RPMI7951 (cell line): ENCODE data around the gene WASF2. TPM values are rescaled to one million over a fixed set of nuclear protein-coding genes. Genes with fewer than 3 reads are reported as not detected.
"Not testable (repeated sequence)": the region's sequence is repeated elsewhere in the genome, so short reads cannot be mapped to it uniquely, and the experiment has no call there.

Source experiments
- DNase-seq: peaks from one replicate; pipeline ENCODE4 v3.0.0-alpha.2; 2012; ENCODE audit warnings: low read depth
- total RNA-seq: library from RNA; depleted of rRNA; stranded (reverse); fragments of >200 nt; shearing (Covaris generic); gene quantifications from 2 replicates; pipeline ENCODE4 v1.2.3, GENCODE V29; 2014

The WASF2 gene
- total RNA-seq, 1 experiment from 2014 or later, result 15.1 TPM

DNA sequence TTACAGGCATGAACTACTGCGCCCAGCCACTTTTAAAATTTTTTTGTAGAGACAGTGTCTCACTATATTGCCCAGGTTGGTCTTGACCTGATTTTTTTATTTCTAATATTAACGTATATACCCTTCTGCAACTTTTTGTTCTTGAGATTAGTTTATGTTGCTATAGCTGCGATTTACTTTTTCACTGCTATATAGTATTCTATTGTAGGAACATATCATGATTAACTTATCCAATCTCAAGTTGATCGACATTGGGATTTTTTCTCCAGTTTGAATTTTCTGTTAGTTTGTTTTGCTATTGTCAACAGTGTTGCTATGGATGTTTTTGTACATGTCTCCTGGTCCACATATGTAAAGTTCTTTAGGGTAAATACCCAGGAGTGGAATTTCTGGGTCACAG, 35.4 kb downstream of the WASF2 start:
- DNase-seq, result no peak

DNA sequence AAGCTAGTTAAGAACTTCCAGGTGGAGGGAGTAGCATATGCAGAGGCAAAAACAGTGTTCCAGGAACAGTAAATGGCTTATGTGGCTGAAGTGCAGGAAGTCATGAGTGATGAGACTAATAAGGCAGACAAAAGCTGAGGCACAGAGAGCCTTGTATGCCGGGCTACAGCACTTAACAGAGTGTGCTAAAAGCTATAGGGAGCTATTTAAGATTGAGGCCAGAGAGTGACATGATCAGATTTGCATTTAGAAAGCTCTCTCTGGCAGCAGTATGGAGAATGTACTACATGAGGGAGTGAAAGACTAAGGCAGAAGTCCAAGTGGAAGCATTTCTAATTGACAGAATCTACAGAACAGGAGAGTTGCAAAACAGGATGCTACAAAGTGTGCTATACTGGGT, 38.6 kb downstream of the WASF2 start:
- no peak for DNase-seq

DNA sequence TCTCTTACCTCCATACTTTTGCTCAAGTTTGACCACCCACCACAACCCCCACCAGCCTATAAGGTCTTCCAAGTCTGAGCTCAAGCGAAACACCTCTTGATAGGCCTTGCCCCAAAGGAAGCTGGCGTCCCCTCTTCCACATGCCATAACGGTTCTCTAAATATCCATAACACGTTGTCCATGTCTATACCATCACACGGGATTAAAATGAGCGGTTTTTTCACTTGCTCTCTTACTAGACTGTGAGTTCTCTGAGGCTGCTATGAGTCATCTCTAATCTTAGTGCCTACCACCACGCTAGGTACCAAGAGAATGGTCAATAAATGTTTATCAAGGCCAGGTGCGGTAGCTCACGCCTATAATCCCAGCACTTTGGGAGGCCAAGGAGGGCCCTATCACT, 41.0 kb downstream of the WASF2 start:
- no peak for DNase-seq

DNA sequence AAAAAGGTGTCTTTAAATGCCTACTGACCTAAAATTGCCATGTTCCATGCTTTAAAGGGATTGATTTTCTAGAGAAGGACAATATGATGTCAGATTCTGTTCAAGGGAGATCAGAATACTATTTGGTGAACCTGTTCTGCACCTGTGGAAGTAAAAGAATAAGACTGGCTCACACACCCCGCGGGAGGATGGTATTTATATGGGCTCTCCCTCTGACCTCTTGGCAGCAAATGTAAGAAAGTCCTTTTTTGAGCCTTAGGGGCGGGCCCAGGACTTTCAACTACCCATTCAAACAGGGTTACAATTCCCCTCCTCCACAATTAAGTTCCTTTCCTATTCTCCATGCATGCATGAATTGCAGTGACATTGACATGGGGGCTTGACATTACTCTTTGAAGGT, 42.1 kb downstream of the WASF2 start:
- no peak for DNase-seq

DNA sequence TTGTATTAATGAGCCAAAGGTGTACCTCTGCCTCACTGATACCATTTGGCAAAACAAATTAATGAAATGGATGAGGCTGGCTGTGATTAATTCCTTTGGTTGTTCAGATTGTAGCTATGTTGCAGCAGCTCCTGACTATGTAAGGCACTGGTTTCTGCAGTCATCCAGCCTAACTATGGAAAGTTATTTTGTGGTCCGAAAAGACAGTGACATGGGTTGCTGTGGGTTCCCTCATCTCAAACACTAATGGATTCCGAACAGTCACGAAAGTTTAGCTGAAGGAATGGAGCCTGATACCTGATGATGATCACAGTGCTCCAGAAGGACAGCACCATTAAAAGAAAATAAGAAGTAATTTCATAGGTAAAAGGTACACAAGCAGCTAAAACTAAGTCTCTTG, 42.6 kb downstream of the WASF2 start:
- no peak for DNase-seq

DNA sequence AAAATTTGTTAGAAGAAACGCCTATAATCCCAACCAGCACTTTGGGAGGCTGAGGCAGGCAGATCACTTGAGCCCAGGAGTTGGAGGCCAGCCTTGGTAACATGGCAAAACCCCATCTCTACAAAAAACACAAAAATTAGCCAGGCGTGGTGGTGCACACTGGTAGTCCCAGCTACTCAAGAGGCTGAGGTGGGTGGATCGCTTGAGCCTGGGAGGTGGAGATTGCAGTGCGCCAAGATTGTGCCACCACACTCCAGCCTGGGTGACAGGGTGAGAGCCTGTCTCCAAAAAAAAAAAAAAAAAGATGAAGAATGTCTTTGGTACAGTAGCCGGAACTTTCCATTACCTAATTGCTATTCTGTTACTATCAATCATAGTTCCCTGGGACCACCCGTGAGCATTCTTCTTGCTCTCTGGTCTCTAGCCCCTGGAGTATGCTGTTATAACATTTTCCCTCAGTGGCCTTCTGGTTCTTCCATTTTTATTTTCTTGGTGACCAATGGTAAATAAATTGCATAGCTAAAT, 43.4 kb downstream of the WASF2 start:
- no peak for DNase-seq

DNA sequence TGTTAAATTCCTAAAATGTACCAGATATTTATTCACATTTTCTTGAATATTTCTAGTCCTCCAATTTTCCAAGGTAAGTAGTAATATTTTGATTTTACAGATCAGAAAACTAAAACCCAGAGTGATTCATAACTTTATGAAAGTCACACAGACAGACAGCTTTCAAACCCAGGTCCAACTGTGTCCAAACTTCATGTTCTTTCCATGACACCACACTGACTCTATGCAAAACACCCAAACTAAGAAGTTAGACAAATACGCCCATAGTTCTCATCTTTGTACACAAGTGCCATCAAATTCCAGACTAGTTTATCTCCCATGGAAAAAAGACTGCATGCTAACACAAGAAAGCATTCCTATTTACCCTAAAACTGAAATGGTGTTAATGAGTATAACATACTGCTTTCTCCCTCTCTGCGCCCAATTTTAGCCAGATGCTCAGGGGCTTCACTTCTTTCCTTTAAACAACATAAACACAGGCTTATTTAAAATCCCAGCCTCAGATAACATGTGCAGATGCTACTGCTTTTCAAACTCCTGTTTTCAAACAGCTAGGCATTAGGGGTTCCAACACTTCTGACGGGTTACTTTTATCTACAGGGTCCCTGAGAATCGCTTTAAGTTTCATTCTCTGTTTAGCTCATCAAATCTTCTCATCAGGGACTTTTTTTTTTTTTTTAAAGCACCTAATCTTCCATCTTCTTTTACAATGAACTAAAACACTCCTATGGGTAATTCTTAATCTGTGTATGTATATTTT, 44.6 kb downstream of the WASF2 start:
- no peak for DNase-seq

DNA sequence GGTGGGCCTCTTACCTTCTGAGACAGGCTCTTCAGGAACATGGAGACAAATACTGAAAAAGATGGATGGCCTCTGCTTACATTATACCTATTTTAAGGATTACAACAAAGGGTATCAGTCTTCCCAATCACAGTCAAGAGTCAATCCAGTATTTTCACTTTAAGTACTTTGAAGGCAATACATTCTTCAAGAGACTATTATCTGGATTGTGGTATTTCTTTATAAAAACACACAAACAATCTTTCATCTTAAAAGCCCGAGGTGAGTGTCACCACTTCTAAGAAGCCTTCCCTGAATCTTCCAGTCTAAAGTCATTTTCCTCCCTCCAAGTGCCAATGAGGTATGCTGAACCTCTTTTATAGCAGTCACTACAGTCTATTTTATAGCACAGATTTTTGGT, 45.3 kb downstream of the WASF2 start:
- DNase-seq, result no peak

DNA sequence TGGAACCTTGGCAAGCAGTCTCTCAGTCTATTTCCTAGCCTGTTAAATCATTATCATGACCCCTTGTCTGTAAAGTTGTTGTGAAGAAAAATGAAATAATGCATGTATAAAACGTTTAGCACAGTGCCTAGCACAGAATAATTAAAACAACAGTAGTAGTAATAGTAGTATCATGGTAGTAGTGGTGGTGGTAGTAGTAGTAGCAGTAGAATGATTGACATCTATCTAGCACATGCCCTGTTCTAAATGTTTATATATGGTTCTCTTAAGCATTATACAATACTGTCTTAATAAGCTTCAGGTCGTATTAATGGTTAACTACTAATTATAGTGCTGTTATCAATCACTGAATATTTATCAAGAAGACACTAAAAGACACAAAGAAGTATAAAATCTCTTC, 50.8 kb downstream of the WASF2 start:
- no peak for DNase-seq

DNA sequence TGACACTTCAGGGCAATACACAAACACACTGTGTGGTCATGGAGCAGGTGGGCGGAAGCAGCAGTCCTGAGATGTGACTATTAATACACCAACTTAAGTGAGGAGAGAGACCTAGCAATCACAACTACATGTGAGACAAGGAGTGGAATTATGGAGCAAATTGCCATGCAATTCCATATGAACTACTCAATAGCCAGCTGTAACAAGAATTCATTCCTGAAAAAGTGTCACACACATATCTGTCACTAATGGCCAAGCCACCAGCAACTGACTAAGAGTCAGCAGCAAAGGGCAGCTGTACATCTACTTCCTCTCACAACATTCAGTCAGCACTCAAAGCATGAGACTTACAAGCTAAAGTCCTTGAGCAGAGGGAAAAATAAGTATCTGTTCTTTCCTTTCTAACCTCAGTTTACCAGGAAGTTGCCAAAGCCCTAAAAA, 51.3 kb downstream of the WASF2 start:
- no peak for DNase-seq

DNA sequence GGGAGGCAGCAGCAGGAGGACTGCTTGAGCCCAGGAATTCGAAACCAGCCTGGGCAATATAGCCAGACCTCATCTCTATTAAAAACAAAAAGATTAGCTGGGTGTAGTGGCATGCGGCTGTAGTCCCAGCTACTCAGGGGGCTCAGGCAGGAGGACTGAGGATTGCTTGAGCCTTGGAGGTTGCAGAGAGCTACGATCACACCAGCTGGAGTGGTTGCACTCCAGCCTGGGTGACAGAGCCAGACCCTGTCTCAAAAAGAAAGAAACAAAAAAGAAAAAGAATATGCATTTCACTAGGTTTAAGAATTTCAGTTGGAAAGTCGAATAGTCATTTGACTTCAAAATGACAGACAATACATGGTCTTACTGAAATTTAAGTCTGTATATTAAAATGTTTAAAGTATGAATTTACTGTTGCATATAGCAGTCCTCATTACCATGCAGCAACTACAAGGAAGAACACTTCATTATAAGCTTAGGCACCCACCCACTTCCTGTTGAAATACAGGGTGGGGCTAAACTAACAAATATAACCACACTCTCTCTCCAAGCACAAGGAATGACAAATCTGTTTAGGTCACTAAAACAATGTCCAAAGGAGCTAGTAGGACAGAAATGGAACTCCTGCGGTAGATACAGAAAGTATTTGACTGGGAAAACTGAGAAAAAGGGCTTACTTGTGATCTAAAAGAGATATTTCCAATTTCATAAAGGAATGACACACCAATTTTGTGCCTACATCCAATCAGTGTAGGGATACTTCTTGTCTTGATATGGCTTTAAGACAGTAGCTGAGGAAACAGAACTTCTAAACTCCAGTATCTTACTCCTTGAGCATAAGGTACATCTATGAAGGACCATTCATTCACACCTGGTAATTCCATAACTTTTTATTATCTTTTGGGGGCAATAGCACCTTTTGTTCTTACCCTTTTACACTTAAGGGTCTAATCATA, 53.5 kb downstream of the WASF2 start:
- DNase-seq, result peak; percentile 73

DNA sequence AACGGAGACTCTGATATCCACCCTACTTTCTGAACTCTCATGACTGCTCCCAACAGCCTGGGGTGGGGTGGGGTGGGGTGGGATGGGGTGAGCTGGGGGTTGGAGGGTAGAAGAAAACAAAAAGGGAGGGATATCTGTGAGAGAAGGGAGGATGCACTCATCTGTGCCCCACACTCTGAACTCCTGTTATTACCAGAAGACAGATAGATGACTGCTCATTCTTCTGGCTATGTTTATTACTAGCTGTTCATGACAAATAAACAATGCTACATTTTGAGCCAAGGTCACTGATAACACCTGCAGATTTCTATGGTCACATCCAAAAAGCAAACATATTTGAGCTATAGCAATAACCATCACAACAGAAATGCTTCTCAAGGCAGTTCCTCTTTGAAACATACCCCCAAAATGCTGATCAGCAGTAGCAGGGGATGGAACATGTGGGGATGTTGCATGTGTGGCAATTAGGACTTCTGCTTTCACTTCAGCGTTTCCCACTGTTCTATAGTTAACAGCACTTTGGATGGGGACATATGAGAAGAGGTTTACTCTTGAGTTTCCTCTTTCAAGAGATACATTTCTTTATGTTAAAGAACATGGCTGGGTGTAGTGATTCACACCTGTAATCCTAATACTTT, 54.3 kb downstream of the WASF2 start:
- no peak for DNase-seq

DNA sequence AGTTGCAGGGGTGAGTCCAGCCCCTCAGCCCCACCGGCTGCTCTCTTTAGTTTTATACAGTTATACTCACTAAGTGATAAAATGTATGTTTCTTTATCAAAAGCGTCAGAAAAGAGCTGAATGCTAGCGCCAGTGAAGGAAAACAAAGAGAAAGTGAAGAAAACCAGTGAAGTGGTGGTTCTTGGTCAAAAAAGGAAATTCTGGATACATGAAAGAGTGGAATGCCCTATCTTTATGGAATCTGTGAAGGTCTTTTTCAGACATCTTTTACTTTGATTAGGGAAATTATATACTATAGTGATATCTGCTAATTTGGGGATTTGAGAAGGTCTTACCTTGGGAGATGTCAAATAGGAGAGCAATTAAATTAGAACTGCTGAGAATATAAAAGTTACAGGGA, 56.3 kb downstream of the WASF2 start:
- no peak for DNase-seq

DNA sequence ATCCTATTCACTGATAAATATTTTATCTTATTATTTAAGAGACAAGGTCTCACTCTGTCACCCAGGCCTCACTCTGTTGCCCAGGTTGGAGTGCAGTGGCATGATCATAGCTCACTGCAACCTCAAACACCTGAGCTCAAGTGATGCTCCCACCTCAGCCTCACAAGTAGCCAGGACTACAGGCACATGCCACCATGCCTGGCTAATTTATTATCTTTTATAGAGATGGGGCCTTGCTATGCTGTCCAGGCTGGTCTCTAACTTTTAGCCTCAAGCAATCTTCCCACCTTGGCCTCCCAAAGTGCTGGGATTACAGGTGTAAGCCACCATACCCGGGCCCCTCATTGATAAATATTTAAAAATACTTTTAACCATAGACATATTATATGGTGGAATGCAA, 57.2 kb downstream of the WASF2 start:
- not testable (repeated sequence) for DNase-seq

DNA sequence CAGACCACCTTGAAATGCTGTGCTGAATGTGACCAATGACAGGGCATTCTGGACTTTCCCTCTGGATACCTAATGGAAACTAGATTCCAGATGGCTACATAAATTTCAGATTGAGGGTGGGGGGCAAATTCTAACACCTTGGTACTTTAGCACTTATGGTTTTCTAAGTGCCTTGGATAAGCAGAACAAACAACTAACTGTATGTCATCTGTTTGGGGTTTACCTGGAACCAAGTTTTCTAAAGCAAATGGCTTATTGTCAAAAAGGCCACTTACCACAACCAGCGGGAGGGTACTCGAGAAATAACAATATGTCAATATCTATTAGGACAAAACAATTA, 58.4 kb downstream of the WASF2 start:
- no peak for DNase-seq

DNA sequence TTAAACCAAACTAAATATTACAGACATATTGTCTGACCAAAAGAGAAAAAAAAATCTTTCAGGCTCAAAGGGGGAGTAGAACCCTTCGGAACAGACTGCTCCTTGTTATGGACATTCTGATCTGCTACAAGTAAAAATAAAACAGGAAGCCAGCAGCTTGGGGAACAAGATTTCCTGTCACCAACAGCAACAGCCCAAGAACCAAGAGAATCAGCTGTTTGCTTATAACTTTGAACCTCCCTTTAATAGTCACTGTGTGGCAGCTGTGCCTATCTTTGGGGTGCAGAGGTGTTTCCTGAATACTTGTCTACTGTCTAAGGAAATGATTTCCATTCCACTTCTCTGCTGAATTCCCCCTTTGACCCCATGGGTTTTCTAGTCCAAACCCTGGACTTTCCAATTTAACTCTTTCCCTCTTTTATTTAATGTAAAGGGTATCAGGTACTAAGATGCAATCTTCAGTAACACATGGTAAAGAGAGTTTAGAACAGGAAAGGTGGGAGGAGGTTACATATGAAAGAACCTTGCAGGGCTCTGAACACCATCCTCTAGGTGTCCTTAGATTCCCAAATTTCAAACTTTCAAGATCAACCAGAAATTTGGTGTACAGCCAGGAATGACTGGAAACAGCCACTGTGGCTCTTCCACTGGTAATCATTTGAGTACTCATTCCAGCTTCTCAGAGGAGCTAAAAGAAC, 58.9 kb downstream of the WASF2 start:
- peak; percentile 29 for DNase-seq

DNA sequence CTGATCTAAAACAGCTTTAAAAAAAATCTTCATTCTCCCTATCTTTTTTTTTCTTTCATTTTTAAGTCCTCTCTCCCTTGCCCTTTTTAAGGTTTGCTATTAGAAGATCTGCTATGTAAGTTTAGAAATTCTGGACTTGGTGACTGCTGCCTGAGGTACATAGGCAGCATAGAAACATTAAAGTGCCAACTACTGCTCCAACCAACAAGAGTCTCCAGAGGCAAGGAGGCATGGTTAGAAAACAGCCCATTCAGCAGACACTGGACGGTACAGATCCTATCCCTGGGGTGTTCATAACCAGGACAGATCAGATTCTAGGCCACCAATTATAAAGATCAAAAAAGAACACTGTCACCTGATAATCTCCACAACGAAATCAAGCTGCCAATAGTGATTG, 60.9 kb downstream of the WASF2 start:
- DNase-seq, result no peak

DNA sequence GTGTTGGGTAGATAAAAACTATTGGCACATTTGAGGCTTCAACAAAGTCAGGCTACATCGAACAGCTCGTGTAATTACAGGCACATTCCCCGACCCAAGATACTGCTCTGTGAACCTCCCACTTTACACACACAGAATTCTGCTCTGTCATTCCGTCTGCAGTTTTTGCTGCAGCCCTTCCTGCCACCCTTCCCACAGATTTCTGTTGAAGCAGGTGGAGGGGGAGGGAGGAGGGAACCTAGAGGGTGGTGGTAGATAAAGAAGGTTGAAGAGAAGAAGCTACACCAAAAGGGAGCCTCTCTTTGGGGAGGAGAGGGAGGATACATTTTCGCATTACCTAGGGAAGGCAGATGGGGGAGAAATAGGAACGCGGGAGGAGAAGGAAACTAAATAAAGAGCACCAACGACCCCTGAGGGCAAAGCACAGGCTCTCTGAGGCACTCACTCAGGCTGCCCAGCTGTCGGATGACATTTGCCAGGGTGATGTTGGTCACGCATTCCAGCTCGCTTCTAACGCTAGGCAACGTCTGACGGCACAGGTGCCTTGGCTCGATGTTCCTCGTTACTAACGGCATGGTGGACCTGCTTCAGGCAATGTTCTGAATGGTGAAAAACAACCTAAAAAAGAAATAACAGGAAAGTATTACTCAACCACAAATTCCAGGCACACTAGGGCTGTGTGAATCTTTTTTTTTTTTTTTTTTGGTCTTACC, 61.5 kb downstream of the WASF2 start:
- peak; percentile 87 for DNase-seq

DNA sequence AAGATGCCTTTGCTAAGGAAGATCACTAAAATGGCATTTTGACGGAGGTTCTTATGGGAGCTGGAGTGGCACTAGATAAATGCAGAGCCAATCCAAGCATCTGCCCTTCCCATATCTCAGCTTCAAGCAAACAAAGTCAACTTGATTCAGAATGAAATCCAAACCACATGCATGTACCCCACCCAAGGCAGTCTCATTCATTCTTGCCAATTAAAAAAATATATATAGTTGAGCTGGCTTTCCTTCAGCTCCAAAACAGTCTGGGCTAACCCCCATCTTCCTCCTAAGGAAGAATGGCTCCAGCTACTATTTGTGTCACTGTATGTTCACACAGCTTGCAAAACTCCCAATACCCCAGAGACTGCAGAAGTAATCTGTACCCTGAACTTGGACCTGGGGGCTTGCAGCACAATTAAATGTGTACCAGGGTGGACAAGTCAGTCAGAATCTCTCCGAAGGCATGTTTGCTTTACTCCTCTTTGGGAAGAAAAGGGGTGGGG, 62.1 kb downstream of the WASF2 start:
- DNase-seq, result no peak

DNA sequence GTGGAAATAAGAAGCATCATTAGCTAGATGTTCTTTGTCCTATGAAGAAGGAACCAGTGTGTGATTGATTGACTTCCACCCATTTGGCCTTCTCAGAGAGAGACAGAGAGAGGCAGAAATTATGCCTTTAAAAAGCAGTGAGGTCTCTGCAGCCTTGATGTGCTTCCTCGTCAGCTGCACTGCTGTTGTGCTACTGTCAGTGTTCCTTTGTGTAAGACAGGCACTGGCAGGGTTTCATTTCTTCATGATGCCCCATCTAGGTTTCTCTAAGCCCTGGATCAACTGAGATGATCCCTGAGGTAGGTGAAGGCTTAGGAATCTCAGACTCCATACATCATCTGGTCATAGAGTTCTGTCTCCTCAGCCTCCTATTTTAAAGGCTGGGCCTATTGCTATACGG, 62.6 kb downstream of the WASF2 start:
- DNase-seq, result no peak

DNA sequence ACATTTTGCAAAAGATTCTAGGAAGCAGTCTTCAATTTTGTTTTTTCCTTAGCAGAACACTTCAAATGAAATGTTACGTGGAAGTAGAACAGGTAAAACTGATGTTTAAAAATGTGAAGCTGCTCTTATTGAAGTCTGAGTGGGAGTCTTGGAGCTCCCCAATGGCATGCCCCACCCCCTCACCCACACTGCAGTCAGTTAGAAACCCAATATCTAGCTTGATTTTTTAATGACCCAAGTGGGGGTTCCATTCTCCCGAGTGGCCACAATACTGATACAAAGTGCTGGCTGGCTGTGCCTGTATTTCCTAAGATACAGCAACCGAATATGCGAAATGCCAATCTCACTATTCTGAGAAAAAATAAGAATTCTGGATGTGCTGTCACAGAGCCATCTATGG, 66.3 kb downstream of the WASF2 start:
- DNase-seq, result no peak
